ENCODE results near the gene LINGO1.

The LINGO1 gene

GRCh38 chr15:77607111-77607893 is 25.4 kb downstream of the LINGO1 start:
- peaks cover 8% of the 10 kb centered on the region for H3K4me1 ChIP-seq (ENCODE audit: control insufficient read depth, insufficient read depth, low read length)
- no peaks in the 10 kb centered on the region for H3K27me3 ChIP-seq (ENCODE audit: control insufficient read depth, insufficient read depth, low read length)
- no peak overlapping the region for H3K4me3 ChIP-seq (ENCODE audit: low read length)
- no peaks in the 10 kb centered on the region for H3K36me3 ChIP-seq (ENCODE audit: control insufficient read depth, insufficient read depth, low read length)
- H3K9ac ChIP-seq (ENCODE audit: low read length): no peak overlapping the region
- H3K9me3 ChIP-seq (ENCODE audit: control insufficient read depth, low read length): no peaks in the 10 kb centered on the region

GRCh38 chr15:77606142-77607034 is 26.3 kb downstream of the LINGO1 start:
- Histone ChIP-seq H3K9me3 (ENCODE audit: control insufficient read depth, low read length) (no peaks in the 10 kb centered on the region), H3K9ac (ENCODE audit: low read length) (no peak overlapping the region), H3K4me3 (ENCODE audit: low read length) (no peak overlapping the region), H3K27me3 (ENCODE audit: control insufficient read depth, insufficient read depth, low read length) (no peaks in the 10 kb centered on the region), H3K36me3 (ENCODE audit: control insufficient read depth, insufficient read depth, low read length) (no peaks in the 10 kb centered on the region), H3K4me1 (ENCODE audit: control insufficient read depth, insufficient read depth, low read length) (peaks cover 8% of the 10 kb centered on the region)

- H3K27me3 ChIP-seq (ENCODE audit: control insufficient read depth, insufficient read depth, low read length): no peaks in the 10 kb centered on the region
- no peaks in the 10 kb centered on the region for H3K9me3 ChIP-seq (ENCODE audit: control insufficient read depth, low read length)
- H3K36me3 ChIP-seq (ENCODE audit: control insufficient read depth, insufficient read depth, low read length): no peaks in the 10 kb centered on the region
- peaks cover 8% of the 10 kb centered on the region for H3K4me1 ChIP-seq (ENCODE audit: control insufficient read depth, insufficient read depth, low read length)
- no peak overlapping the region for H3K4me3 ChIP-seq (ENCODE audit: low read length)
- no peak overlapping the region for H3K9ac ChIP-seq (ENCODE audit: low read length)
Measured at GRCh38 chr15:77605547-77605946, 27.2 kb downstream of the LINGO1 start.

DNA sequence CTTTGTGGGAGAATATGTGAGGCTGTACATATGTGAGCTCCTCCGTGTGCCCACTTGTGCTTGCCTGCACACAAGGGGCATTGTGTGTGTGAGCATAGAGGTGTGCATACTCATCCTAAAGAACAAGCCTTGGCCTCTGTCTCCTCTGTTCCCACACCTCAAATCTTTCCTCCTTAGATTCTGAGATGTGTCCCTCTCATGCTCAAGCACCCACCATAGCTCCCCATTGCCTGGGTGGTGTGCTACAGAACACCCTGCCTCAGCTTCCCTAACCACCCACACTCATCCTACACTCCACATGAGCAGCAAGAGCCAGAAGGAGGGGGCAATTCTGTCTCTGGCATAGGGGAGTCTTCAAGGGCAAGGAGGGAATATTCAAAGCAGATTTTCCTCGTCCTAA is 27.7 kb downstream of the LINGO1 start:
- H3K9me3 ChIP-seq (ENCODE audit: control insufficient read depth, low read length): no peaks in the 10 kb centered on the region
- H3K4me3 ChIP-seq (ENCODE audit: low read length): no peak overlapping the region
- no peak overlapping the region for H3K9ac ChIP-seq (ENCODE audit: low read length)
- H3K36me3 ChIP-seq (ENCODE audit: control insufficient read depth, insufficient read depth, low read length): no peaks in the 10 kb centered on the region
- no peaks in the 10 kb centered on the region for H3K27me3 ChIP-seq (ENCODE audit: control insufficient read depth, insufficient read depth, low read length)
- H3K4me1 ChIP-seq (ENCODE audit: control insufficient read depth, insufficient read depth, low read length): peaks cover 8% of the 10 kb centered on the region

DNA sequence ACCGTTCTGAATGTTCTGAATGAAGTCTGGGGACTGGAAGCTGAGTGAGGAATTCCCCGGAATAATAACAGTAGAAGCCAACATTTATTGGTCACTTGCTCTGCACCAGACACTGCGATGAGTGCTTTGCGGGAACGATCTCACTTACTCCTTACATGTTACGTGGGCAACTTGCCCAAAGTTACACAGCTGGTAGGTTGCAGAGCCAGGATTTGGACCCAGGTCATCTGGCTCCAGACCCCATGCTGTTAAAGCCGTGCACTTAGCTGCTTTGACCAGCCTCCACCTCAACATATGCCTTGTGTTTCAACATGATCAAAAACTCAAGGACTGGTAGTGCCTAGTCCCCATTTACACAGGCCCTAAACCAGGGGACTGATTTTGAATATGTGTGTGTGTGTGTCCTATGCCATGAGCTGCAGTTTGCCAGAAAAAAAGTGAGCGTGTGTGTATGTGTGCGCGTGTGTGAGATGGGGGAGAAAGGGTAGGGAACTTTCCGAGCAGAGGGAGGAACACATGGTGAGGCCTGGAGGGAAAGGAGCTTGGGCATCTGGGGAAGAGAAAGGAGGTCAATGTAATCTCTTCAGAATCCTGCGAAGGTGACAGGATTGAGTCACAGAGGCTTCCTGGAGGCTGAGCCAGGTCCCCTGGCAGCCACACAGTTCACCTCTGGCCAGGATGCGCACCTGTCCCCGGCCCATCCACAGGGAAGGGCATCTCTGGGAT is 28.9 kb downstream of the LINGO1 start:
- H3K4me3 ChIP-seq (ENCODE audit: low read length): no peak overlapping the region
- peaks cover 8% of the 10 kb centered on the region for H3K4me1 ChIP-seq (ENCODE audit: control insufficient read depth, insufficient read depth, low read length)
- no peaks in the 10 kb centered on the region for H3K9me3 ChIP-seq (ENCODE audit: control insufficient read depth, low read length)
- no peaks in the 10 kb centered on the region for H3K27me3 ChIP-seq (ENCODE audit: control insufficient read depth, insufficient read depth, low read length)
- no peaks in the 10 kb centered on the region for H3K36me3 ChIP-seq (ENCODE audit: control insufficient read depth, insufficient read depth, low read length)
- no peak overlapping the region for H3K9ac ChIP-seq (ENCODE audit: low read length)

GRCh38 chr15:77602800-77603199 is 29.9 kb downstream of the LINGO1 start:
- Histone ChIP-seq H3K36me3 (ENCODE audit: control insufficient read depth, insufficient read depth, low read length) (no peaks in the 10 kb centered on the region), H3K4me1 (ENCODE audit: control insufficient read depth, insufficient read depth, low read length) (peaks cover 8% of the 10 kb centered on the region), H3K4me3 (ENCODE audit: low read length) (no peak overlapping the region)

DNA sequence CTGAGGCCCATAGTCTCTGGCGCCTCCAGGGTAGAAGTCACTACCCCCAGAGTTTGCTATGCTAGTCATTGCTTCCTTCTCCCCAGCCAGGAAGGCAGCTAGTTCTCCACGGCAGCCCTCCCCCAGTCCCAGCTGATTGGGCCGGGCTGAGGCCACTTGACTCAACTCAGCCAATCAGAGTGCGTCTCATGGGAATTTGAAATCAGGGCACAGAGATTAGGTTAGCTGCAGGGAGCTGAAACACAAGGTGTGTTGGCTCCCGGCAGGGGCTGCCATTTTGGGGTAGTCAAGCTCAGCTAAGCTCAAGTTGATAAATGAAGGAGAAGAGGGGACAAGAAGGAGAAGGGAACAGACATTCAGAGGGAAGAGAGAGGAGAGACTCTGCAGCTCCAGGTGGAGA is 32.8 kb downstream of the LINGO1 start:
- Histone ChIP-seq H3K4me1 (ENCODE audit: control insufficient read depth, insufficient read depth, low read length) (no peaks in the 10 kb centered on the region), H3K9me3 (ENCODE audit: control insufficient read depth, low read length) (no peaks in the 10 kb centered on the region), H3K4me3 (ENCODE audit: low read length) (no peak overlapping the region), H3K27me3 (ENCODE audit: control insufficient read depth, insufficient read depth, low read length) (no peaks in the 10 kb centered on the region), H3K36me3 (ENCODE audit: control insufficient read depth, insufficient read depth, low read length) (no peaks in the 10 kb centered on the region), H3K9ac (ENCODE audit: low read length) (peak overlapping the region; percentile 18)

More at GRCh38 chr15:77602800-77603199, 29.9 kb downstream of the LINGO1 start:
- Histone ChIP-seq H3K9me3 (ENCODE audit: control insufficient read depth, low read length) (no peaks in the 10 kb centered on the region), H3K9ac (ENCODE audit: low read length) (no peak overlapping the region), H3K27me3 (ENCODE audit: control insufficient read depth, insufficient read depth, low read length) (no peaks in the 10 kb centered on the region)

- Histone ChIP-seq H3K4me3 (ENCODE audit: low read length) (no peak overlapping the region), H3K9ac (ENCODE audit: low read length) (peak overlapping the region; percentile 18), H3K27me3 (ENCODE audit: control insufficient read depth, insufficient read depth, low read length) (no peaks in the 10 kb centered on the region), H3K36me3 (ENCODE audit: control insufficient read depth, insufficient read depth, low read length) (no peaks in the 10 kb centered on the region), H3K9me3 (ENCODE audit: control insufficient read depth, low read length) (no peaks in the 10 kb centered on the region), H3K4me1 (ENCODE audit: control insufficient read depth, insufficient read depth, low read length) (no peaks in the 10 kb centered on the region)
Measured at GRCh38 chr15:77599357-77599756, 33.4 kb downstream of the LINGO1 start.

DNA sequence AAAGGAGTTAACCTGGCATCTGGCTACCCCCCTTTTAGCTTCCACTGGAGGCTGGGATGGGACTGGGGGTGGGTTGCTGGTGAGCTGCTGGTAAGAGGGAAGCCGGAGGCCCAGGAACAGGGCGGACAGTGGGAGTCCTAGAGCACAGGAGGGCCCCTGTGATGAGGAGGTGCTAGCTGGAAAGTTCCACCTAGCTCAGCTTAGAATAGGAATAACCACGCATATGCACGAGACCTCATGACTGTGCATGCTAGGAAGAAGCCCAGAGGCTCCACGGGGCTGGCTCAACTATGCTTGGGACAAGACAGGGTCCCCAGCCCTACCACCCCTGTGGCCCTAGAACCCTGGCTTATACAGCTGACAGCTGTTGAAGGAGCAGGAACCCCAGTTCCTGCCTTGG is 34.1 kb downstream of the LINGO1 start:
- Histone ChIP-seq H3K4me1 (ENCODE audit: control insufficient read depth, insufficient read depth, low read length) (no peaks in the 10 kb centered on the region), H3K27me3 (ENCODE audit: control insufficient read depth, insufficient read depth, low read length) (no peaks in the 10 kb centered on the region), H3K36me3 (ENCODE audit: control insufficient read depth, insufficient read depth, low read length) (no peaks in the 10 kb centered on the region), H3K9ac (ENCODE audit: low read length) (no peak overlapping the region), H3K9me3 (ENCODE audit: control insufficient read depth, low read length) (no peaks in the 10 kb centered on the region), H3K4me3 (ENCODE audit: low read length) (no peak overlapping the region)

DNA sequence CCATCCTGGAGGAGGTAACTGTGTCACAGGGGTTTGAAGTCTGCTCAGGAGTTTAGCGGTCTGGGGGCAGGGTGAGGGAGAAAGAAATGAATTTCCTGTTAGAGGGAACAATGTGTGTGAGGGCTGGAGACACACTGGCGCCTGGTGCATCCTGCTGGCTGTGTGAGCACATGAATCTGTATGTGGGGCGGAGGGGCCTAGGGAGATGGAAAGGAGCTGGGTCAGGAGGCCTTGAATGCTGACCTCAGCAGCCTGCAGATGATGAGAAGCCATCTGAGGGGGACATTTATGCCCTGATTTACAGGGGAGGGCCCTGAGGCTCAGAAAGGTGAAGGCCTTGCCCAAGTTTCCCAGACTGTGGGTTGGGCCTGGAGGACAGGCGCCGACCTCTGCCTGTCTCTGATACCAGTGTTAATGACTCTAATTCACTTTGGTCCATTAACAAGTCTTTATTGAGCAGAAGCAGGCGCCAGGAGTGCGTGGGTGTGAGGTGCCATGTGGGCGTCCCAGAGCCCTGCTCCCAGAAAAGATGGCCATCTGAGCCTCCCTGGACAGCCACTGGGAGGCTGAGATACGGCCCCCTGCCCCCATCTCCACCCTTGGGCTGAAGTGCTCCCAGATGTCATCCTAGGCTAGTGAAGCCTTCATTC is 34.8 kb downstream of the LINGO1 start:
- Histone ChIP-seq H3K36me3 (ENCODE audit: control insufficient read depth, insufficient read depth, low read length) (no peaks in the 10 kb centered on the region), H3K9ac (ENCODE audit: low read length) (no peak overlapping the region), H3K4me3 (ENCODE audit: low read length) (no peak overlapping the region), H3K9me3 (ENCODE audit: control insufficient read depth, low read length) (no peaks in the 10 kb centered on the region), H3K27me3 (ENCODE audit: control insufficient read depth, insufficient read depth, low read length) (no peaks in the 10 kb centered on the region), H3K4me1 (ENCODE audit: control insufficient read depth, insufficient read depth, low read length) (no peaks in the 10 kb centered on the region)

GRCh38 chr15:77596821-77597803 is 35.6 kb downstream of the LINGO1 start:
- Histone ChIP-seq H3K36me3 (ENCODE audit: control insufficient read depth, insufficient read depth, low read length) (no peaks in the 10 kb centered on the region), H3K27me3 (ENCODE audit: control insufficient read depth, insufficient read depth, low read length) (no peaks in the 10 kb centered on the region), H3K9ac (ENCODE audit: low read length) (no peak overlapping the region), H3K4me1 (ENCODE audit: control insufficient read depth, insufficient read depth, low read length) (no peaks in the 10 kb centered on the region), H3K4me3 (ENCODE audit: low read length) (no peak overlapping the region), H3K9me3 (ENCODE audit: control insufficient read depth, low read length) (no peaks in the 10 kb centered on the region)

Measured in mucosa of stomach (tissue), 1 donor.